MM.1S (cell line): ENCODE data around the gene VCL.

Experiments used
- CTCF ChIP-seq: fragments of 300-600 bp; sonication (generic); IDR thresholded peaks from 2 replicates; pipeline ENCODE4 v1.5.1; 2016; ENCODE audit warnings: antibody characterized with exemption, low read length, mixed read lengths
- EZH2 ChIP-seq: fragments of 300-600 bp; sonication (generic); optimal IDR thresholded peaks from 2 replicates; pipeline ENCODE3; 2017; ENCODE audit warnings: low read depth, mild to moderate bottlenecking, antibody characterized with exemption, low read length, mixed read lengths

- TF ChIP-seq CTCF (no peak), EZH2 (no peak)
These were observed 155.8 kb downstream of the VCL start for GRCh38 chr10:74153676-74154075.
